NCI-H1105 treated with DMSO at 0.1 percent for 48 hours (cell line): Measurements from ENCODE around the gene MGME1.

Source experiments
- DNase-seq: peaks from one replicate; lab custom pipeline; 2025; lab: John Stamatoyannopoulos, UW

Gene MGME1

DNA sequence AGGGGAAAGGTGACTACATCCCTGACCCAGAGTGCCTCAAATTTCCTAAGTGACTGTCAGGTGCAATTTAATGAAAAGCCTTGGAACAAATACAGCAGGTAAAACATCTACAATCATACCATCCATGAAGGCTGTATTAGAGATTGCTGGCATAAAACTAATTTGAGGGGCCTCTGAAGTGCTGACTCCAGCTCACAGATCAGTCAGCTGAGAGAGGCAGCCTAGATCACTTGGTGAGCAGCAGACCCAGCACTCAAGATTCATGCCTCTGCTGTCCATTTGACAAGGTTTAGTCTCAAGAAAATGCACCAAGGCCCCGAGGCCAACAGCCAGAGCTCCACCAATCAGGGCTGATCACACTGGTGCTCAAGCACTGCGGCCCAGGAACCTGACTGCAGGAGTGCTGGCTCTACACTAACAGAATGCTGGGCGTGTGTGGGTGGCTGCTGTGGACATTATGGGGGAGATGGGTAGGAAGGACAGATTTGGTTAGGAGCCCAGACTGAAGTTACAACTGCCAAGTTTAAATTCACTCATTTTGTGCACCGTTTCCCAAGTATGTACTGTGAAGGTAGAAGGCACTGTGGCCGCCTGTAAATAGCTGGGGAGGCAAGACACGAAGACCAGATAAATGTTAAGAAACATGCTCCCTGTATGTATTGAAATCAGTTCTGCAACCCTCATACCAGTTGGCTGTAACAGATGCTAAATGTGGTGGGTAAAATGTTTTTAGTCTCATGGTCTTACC lies 28.4 kb upstream of the MGME1 start:
- DNase-seq, result no peak

DNA sequence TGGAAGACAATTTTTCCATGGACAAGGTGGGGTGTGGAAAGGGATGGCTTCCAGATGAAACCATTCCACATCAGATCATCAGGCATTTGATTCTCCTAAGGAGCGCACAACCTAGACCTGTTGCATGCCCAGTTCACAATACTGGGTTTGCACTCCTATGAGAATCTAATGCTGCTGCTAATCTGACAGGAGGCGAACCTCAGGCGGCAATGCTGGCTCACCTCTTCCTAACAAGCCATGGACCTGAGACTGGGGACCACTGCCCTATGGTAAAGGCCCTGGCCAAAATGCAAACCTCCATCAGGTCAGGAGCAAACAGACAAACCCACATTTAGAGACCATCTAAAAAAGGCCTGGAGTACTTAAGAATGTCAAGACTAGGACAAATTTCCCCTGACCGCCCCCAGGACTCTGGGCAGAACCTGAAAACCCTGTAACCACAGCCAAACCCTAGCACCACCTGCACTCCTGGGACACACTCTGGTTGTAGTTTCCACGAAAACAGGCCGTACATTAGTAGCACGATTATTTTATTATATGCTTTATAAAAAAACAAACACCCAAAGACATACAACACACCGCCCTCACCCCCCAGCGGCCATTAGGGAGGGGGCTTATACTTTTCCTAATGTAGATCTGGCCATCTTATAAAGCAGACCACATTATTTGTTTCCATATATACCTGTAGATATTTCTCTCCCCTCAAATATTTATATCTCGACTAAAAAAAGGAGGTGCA lies 27.6 kb upstream of the MGME1 start:
- DNase-seq, result no peak

DNA sequence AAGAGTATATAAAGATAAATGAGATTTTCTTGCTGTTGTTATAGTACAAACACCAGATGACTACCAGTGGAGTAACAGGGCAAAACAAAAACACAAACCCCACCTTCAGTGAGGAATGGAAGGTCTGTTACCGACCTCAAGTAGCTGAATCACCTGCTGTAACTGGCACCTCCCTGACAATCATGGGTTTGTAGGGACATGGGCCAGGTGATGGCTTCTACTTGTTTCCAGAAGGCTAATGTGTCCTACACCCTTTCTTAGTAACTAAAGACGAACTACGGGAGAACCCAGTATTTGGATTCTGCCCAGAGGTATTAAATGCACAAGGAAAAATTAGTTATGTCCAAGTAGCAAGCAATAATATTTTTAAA lies 27.0 kb upstream of the MGME1 start:
- DNase-seq, result no peak

DNA sequence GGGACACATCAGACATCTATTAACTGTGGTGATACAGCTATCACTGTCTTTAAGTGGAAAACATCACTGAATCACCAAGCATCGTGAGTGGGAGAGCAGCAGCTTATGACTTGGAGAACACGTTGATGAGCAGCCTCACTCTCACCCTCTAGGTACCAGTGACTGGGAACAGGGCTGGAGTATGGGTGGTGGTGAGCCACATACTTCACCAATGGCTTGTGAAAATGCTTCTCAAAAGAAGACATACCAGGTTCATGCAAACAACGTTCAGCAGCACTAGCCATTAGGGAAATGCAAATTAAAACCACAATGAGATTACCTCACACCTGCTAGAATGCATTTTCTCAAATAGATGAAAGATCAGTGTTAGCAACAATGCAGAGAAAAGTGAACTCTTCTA lies 25.5 kb upstream of the MGME1 start:
- no peak for DNase-seq

DNA sequence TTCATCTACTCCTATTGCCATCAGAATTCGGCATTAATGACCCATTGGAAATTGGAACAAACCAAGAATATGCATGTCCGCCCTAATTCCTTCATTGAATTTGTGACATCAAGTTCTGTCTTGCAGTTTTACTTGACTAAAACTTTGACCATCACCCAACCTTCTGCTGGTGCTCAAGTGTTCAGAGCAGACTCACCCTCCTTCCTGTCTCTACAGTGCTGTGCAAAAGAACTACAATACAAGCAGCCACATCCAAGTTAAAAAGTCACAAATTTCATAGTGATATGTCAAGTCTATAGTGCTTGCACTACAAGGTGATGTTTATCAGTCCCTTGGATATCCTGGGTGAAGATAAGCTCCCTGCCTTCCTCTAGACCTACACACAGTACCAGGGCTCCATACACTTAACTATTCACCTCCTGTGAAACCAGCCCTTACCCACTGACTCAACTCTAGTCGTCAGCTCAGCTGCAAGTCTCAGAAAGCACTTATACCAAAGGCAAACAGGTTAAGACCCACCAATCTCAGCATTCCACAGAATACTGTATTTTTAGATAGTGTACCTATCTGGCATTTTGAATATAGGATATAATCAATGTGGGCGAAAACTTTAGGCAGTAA lies 23.9 kb upstream of the MGME1 start:
- no peak for DNase-seq

DNA sequence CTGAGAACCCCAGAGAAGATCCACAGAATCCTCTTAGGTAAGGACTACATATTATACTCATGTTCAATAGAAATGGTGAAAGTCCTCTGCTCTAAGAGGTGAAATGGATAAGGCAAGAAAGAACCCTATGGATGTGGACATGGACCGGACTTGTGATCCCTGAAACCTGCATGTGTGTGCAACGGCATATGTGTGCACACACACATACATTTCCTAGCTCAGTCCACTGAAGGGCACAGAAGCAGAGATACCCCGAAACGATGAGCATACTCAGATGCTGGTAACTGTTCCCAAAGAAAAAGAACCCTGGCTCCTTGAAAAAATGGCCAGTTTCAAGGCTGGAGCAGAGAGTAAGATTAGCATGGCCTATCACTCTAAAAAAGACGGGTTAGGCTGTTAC lies 22.8 kb upstream of the MGME1 start:
- DNase-seq, result no peak

DNA sequence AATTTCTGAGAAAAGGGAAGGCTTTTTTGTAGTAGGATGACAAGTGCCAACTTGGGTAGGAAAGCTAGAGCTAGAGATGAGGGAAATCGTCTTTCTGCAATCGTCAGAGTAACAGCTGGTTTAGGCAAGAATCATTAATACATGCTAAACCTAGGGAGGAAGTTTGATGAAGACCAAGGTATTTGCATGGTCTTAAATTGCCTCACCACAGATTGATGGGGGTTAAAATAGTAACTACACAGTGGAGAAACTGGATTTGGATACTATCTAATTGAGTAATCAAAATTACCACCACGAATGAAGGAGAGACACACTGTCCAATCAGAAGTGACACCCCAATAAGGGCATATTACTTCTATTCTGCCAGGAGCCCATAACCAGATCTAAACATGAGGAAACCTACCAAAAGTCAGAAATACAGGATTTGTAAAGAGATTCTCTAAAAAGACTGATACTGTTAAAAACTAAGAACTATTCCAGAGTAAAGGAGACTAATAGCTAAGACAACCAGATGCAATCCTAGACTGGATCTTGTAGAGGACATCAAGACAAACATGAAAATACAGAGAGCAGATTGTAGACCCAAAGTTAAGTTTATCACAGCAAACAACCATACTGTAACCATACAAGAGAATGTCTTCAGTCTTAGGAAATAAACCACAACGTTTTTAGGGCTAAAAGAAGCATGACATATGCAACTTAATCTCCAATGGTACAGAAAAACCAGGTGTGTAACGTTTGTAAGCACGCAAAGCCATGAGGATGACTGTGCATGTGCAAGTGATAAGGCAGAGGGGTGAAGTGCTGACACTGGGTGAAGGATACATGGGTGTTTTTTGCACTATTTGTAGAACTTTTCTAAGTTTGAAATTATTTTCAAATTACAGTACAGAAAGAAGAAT lies 22.0 kb upstream of the MGME1 start:
- no peak for DNase-seq

DNA sequence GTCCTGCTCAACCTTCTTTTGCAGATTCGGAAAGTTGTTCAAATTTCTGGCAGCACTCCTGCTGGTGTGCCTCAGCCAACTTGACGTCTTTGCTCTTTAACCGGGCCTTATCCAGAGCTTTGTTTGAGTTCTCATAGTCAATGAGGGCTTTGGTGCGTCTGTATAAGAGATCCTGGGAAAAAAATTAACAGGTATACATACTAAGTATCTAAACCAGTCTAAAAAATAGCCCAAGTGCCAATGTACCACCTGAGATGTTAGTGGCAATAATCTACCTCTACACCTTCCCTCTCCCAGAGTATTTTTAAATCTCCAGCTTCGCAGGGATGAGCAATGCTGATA lies 21.4 kb upstream of the MGME1 start:
- DNase-seq, result no peak

DNA sequence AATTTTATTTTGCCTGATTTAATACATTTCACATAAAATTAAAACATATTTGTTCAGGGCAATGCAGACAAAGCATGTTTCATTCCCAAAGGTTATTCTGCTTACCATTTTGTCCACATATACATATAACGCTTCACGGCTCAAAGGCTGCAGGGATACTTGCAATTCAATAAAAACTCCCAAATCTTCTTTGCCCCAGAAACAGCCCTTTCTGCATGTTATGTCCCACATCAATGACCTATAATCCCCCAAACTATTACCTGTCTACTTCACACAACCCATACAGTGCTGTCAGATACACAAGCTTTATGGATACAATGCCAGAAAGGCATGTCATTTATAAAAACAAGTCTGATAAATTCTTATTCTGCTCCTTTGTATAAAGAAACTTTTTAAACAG lies 20.4 kb upstream of the MGME1 start:
- no peak for DNase-seq

DNA sequence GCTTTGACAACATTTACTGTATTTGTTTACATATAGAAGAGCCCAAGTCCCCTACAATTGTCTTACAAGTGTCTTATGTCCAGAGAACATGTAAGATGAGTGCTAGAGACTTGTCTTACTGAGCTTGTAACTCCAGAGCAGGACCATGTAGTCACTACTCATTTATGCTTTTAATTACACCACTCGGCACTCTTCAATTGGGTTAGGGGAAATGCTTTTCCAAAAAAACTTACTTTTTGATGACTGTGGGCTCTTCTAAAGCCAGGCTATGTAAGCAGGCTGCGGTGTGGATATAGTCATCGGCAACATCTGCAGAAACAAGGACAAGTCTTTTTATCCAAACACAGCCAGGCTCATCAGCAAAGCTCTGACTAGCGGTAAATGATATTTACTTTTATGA lies 18.9 kb upstream of the MGME1 start:
- DNase-seq, result no peak

DNA sequence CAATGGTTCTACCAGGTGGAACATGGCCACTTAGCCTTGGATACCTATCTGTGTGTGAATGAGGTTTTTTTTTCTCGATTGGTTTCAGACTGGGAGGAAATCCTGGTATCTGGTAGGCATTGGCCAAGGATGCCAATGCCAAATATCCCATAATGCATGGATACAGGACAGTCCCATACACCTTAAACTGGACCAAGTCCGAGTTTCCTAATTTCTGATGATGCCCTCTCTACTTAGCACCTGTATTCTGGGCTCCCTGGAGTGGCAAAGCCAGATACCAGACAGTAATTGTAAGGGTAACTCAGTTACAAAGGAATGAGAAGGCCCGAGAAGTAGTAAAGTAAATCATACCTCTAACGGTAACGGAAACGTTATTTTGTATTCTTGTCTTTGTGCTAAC lies 18.1 kb upstream of the MGME1 start:
- no peak for DNase-seq

DNA sequence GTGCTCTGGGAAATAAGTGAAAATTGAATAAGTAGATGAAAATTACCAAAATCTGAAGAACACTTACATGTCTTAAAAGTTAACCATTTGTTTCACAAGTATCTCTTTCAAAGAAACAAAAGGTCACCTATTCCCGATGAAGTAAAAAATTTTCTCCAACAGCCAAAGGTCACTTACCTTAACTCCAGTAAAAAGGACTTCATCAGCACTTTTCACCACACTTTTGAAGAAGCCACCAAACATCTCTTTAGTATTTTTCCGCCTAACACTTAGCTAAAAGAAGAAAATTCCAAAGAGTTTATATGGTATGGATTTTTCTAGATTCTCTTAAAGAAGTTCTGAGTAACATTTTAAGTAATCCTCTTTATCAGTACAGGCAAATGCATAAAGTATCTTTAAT lies 17.5 kb upstream of the MGME1 start:
- no peak for DNase-seq

DNA sequence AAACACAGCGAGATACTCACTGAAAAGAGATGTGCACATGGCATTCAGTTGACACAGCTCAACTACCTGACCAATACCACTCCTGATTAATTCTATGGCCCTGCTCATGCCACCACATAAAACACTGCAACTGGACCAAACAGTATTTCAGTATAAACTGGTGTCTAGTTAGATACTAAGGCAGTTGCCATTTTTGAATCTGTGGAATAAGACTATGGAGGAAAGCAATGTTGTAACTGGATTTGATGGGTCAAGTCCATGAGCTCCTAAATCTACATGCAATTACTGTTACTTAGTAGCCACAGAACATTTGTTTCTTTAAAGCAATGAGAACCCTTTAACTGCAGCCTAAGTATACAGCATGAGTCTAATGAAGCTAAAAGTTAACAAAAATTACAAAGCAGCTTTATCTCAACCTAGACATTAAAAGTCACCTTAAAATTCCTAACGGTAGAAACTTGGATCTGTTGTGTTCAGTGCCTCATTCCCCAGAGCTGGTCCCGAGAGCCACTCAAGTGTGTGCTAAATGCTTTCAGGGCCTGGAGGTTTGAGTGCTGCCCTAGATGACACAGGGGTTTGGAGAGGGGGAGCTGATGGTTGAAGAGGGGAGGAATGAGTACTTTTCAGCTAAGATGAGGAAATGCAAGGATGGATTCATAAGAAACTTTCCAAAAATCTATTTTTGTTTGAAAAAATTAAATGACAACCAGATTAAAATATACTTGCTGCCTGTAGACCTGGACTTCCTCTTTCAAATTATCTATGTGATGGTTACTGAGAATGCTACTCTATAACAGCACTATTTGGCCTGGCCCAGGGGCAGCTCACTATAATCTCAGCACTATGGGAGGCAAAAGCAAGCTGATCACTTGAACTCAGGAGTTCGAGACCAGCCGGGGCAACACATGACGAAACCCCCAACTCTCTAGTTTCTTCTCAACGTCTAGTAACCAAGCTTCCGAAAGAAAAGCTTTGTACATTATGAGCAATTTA lies 15.8 kb upstream of the MGME1 start:
- no peak for DNase-seq

DNA sequence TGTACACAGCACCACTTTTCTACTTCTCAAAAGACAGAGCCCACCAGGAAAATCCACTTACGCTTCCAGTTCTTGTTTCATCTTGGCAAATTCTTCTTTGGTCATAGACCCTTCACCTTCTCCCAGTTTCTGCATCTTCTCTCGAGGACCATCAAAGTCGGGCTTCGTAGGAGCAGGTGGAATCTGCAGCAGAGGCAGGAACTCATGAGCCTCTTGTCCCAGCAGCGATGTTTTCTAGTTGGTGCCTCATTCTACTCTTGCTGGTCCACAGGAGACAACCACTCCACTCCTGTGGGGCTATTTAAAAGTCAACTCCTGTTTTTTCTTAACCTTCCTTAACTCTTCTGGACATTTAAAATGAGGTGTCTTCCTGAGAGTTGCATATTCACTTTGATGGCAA lies 14.9 kb upstream of the MGME1 start:
- no peak for DNase-seq

DNA sequence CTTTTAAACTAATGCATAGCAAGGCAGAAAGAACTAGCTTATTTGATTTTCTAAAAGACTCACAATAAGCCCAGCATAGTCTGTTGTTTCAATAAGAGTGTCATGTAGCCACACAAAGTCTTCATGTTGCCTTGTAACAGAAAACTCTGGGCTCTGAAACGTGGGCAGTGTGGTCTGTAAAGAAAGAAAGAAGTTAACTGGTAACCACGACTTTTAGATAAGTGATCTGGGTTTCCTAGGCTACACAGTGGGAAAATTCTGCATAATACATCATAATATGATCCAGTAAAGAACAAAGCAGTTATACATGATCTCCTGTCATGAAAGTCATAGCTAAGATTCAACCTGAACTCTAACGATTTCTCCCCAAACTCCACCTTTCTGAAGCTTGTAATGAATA lies 13.5 kb upstream of the MGME1 start:
- DNase-seq, result no peak

DNA sequence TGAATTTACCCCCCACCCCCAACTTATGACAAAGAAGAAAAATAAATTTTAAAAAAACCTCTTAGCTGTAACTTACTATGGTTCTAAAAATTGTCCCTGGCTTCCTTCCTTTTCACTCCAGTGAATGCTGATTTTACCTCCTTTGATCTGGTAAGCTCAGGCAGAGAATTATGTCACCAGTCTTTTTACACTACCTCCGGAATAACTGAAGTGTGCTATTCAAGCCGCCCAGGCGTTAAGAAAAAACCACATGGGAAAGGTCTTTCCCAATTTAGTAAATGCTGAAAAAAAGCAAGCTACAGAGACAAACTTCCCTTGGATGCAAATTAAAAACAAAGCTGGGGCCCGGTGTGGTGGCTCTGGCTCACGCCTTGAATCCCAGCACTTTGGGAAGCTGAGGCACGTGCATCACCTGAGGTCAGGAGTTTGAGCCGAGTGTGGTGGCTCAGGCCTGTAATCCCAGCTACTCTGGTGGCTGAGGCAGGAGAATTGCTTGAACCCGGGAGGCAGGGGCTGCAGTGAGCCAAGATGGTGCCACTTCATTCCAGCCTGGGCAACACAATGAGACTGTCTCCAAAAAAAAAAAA lies 12.6 kb upstream of the MGME1 start:
- no peak for DNase-seq

DNA sequence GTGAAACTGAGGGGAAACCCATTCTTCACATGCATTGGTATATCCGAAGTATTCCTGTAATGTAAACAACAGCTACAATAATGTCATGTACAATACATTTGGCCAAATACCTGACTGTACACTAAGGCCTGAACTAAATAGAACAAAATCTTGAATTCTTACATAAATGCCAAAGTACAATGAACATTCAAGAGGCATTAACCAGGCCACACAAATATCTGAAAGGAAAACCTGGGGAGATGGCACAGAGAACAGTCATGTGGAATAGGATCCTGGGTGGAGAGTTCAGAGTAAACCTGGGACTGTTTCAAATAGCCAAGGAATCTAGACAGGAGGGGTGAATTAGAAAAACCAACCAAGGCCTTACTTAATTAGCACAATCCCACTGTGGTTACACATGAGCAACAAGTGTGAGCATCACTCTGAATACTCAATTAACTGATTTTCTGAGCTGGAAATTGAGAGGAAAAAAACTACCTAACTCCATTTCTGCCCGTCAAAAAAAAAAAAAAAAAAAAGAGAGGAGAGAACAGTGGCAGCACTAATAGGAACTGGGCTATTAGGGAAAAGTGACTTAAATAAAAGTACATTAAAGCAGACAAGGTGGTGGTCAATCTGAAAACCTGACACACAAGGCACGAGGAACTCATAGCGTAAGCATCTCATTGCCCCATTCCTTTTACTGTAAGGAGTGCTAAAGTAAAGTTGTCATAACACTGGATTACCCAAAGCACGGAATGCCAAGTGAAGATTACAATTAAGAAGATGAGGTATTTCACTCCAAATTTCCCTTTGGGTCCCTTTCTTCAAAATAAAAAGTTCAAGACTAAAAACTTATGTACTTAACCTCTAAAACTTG lies 11.1 kb upstream of the MGME1 start:
- no peak for DNase-seq

DNA sequence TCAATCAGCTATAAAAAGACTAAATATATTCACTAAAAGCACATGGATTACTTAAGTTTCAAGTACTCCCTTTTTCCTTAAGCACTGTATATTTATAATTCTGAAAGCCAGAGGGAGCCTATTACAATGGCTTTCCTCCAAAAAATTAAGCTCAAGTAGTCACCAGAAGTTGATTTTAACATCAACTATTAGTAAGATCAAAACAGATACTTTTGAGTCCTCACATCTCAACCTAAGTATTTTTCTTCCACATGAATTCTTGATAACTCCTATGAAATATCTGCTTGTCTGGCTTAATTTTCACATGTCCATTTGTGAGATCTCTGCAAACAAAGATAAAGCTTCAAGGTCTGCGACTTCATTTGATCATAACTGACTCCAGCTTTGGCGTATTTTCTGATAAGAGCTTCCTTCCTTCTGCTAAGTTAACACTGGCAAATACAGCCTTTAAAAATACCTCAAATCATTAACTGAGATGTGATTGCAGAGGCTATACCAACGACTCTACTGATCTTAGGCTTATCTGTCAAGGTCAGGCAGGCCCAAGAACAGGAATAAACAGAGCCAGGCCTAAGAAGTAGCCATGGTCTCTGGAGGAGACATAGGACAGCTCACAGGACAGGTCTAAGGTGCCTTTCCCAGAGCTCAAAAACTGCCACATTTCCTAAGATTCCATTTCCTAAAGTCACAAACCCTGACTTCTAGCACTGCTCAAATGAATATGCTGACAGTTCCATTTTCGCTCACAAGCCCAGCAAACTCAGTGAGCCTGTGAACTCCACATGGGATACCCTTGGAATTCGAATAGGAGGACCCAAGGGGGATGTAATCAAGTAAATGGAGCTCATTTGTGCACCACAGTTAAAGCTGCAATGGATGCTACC lies 10.2 kb upstream of the MGME1 start:
- DNase-seq, result no peak

DNA sequence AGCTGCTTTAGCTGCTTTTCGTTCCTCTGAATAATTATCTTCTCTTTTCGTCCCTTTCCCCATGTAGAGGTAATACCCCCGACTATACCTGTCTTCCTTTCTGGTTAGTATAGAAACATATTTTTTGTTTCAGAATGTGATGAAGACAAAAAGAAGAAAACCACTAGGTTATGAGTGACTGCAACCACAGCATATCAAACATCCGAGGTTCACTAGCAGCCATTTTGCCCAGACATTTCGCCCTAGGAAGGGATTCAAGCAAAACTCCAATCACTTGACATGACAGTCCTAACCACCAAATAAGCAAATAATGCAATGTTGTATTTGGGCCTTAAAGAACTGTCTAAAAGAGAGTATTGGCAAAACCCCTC lies 9.6 kb upstream of the MGME1 start:
- DNase-seq, result no peak
